Testis (tissue), 2 donors: ENCODE data around the gene PIGU.

Experiments used
- CTCF ChIP-seq, 3 experiments: fragments of 450-650 bp in 2 of 3; fragments of 200-600 bp in 1 of 3; sonication (generic) in 1 of 3; IDR thresholded peaks; one replicate each; pipeline ENCODE4 v1.5.1; 2016 to 2019; ENCODE audit warnings: antibody characterized with exemption in 3 of 3, mild to moderate bottlenecking in 2 of 3, moderate library complexity in 1 of 3
- POLR2A ChIP-seq: fragments of 450-650 bp; IDR thresholded peaks from one replicate; pipeline ENCODE4 v1.6.1; 2017; ENCODE audit warnings: antibody characterized with exemption, mild to moderate bottlenecking, moderate library complexity

- no peak for TF ChIP-seq CTCF (IDR thresholded peaks at IDR 0.05)
- TF ChIP-seq POLR2A: no peak
These were observed 54.0 kb downstream of the PIGU start for GRCh38 chr20:34622821-34623451.
